Fibroblast of skin of back (primary cell): ENCODE measurements around the gene ASMTL. TPM values are rescaled to one million over a fixed set of nuclear protein-coding genes. Genes with fewer than 3 reads are reported as not detected.
"Not testable (repeated sequence)": the region's sequence is repeated elsewhere in the genome, so short reads cannot be mapped to it uniquely, and the experiment has no call there.

ENCODE experiments used
- DNase-seq: peaks from one replicate; pipeline ENCODE4 v3.0.0-alpha.2; 2013
- polyA plus RNA-seq, 2 experiments: library from polyadenylated mRNA; unstranded; fragments of 120-200 nt; gene quantifications; one replicate each; pipeline ENCODE4 v1.2.1, GENCODE V29; 2013; ENCODE audit not compliant: insufficient read length in 2 of 2

ASMTL gene
- polyA plus RNA-seq (2013, experiment 1 of 2; ENCODE audit: insufficient read length): 32.9 TPM
- polyA plus RNA-seq (2013, experiment 2 of 2; ENCODE audit: insufficient read length): 41.4 TPM

- DNase-seq: peak; percentile 93
Measured at GRCh38 chrX:1452516-1453394, at the start of gene ASMTL. Gene ASMTL (minus strand): TSS chrX:1452909. CDS start chrX:1452840, 69 bp downstream.

- no peak for DNase-seq
Measured at GRCh38 chrX:1502241-1502640, 49.5 kb upstream of the ASMTL start.

GRCh38 chrX:1500701-1501624, 48.3 kb upstream of the ASMTL start:
- DNase-seq: no peak

GRCh38 chrX:1496076-1496475, 43.4 kb upstream of the ASMTL start:
- no peak for DNase-seq

GRCh38 chrX:1493877-1494510, 41.3 kb upstream of the ASMTL start:
- no peak for DNase-seq

- no peak for DNase-seq
Measured at GRCh38 chrX:1493412-1493811, 40.7 kb upstream of the ASMTL start.

- no peak for DNase-seq
Measured at GRCh38 chrX:1492421-1493012, 39.8 kb upstream of the ASMTL start.

GRCh38 chrX:1491851-1492349, 39.2 kb upstream of the ASMTL start:
- DNase-seq: peak; percentile 21

GRCh38 chrX:1491248-1491647, 38.5 kb upstream of the ASMTL start:
- DNase-seq: not testable (repeated sequence)

GRCh38 chrX:1490723-1491122, 38.0 kb upstream of the ASMTL start:
- DNase-seq: not testable (repeated sequence)

GRCh38 chrX:1489354-1489753, 36.6 kb upstream of the ASMTL start:
- DNase-seq: not testable (repeated sequence)

GRCh38 chrX:1488745-1489144, 36.0 kb upstream of the ASMTL start:
- no peak for DNase-seq

- DNase-seq: no peak
Measured at GRCh38 chrX:1488141-1488540, 35.4 kb upstream of the ASMTL start.

- no peak for DNase-seq
Measured at GRCh38 chrX:1487401-1487800, 34.7 kb upstream of the ASMTL start.

GRCh38 chrX:1486749-1487361, 34.1 kb upstream of the ASMTL start:
- DNase-seq: no peak

- DNase-seq: no peak
Measured at GRCh38 chrX:1486177-1486576, 33.5 kb upstream of the ASMTL start.

GRCh38 chrX:1485033-1485432, 32.3 kb upstream of the ASMTL start:
- no peak for DNase-seq

GRCh38 chrX:1484638-1485019, 31.9 kb upstream of the ASMTL start:
- no peak for DNase-seq

- DNase-seq: no peak
Measured at GRCh38 chrX:1483843-1484637, 31.3 kb upstream of the ASMTL start.

GRCh38 chrX:1482530-1482928, 29.8 kb upstream of the ASMTL start:
- DNase-seq: not testable (repeated sequence)
